AG09319 (cell line): Measurements from ENCODE around the gene PADI1.

Experiments
- DNase-seq: peaks from one replicate; pipeline ENCODE4 v3.0.0-alpha.2; 2010; ENCODE audit warnings: low read depth; ENCODE audit errors: extremely low read depth
- CTCF ChIP-seq: IDR thresholded peaks from 2 replicates; pipeline ENCODE4 v1.5.1; 2011; ENCODE audit warnings: low read depth, mild to moderate bottlenecking, inconsistent platforms, low read length, moderate library complexity

The PADI1 gene

GRCh38 chr1:17212487-17213121 is 7.7 kb downstream of the PADI1 start:
- peak; percentile 29 for DNase-seq

GRCh38 chr1:17213148-17213781 is 8.3 kb downstream of the PADI1 start:
- TF ChIP-seq CTCF: no peak
- DNase-seq: no peak

More at GRCh38 chr1:17212487-17213121, 7.7 kb downstream of the PADI1 start:
- no peak for TF ChIP-seq CTCF

GRCh38 chr1:17213782-17214148 is 8.8 kb downstream of the PADI1 start:
- DNase-seq: no peak
- TF ChIP-seq CTCF: no peak

- TF ChIP-seq CTCF: no peak
Measured at GRCh38 chr1:17214876-17215544, 10.1 kb downstream of the PADI1 start.

GRCh38 chr1:17215545-17215890 is 10.6 kb downstream of the PADI1 start:
- no peak for TF ChIP-seq CTCF
- DNase-seq: no peak

More at GRCh38 chr1:17214876-17215544, 10.1 kb downstream of the PADI1 start:
- DNase-seq: no peak

- no peak for DNase-seq
- no peak for TF ChIP-seq CTCF
Measured at GRCh38 chr1:17216078-17216477, 11.2 kb downstream of the PADI1 start.

- DNase-seq: no peak
- TF ChIP-seq CTCF: no peak
Measured at GRCh38 chr1:17217607-17218006, 12.7 kb downstream of the PADI1 start.
